HepG2 (cell line): Measurements from ENCODE around the gene LRRC73. TPM values are rescaled to one million over a fixed set of nuclear protein-coding genes. Genes with fewer than 3 reads are reported as not detected.

ENCODE experiments used
- CC2D1A ChIP-seq: sonication (generic); formaldehyde crosslinking; IDR thresholded peaks from 2 replicates; pipeline ENCODE4 v1.8.1; 2023; ENCODE audit warnings: mild to moderate bottlenecking, missing genetic modification reagents
- ELK4 ChIP-seq: sonication (generic); formaldehyde crosslinking; IDR thresholded peaks from 2 replicates; pipeline ENCODE4 v1.9.0; 2021; ENCODE audit warnings: missing genetic modification reagents, borderline replicate concordance
- RAD21 ChIP-seq: fragments of 450-650 bp; formaldehyde crosslinking; IDR thresholded peaks from 2 replicates; pipeline ENCODE4 v1.5.0; 2020; ENCODE audit warnings: mild to moderate bottlenecking
- RFX3 ChIP-seq: IDR thresholded peaks from 2 replicates; pipeline ENCODE4 v1.6.1; 2016; ENCODE audit warnings: missing biosample characterization, missing genetic modification reagents
- SIN3A ChIP-seq: IDR thresholded peaks from 2 replicates; pipeline ENCODE4 v1.6.1; 2011; ENCODE audit warnings: low read depth, mild to moderate bottlenecking, control low read depth, low read length, borderline replicate concordance
- SPEN ChIP-seq: sonication (generic); formaldehyde crosslinking; IDR thresholded peaks from 2 replicates; pipeline ENCODE4 v1.5.1; 2020; ENCODE audit warnings: low read depth, mild to moderate bottlenecking, missing genetic modification reagents
- TAF15 ChIP-seq: fragments of 200-400 bp; formaldehyde crosslinking; IDR thresholded peaks from one replicate; pipeline ENCODE4 v1.6.1; 2018; ENCODE audit warnings: mild to moderate bottlenecking, low read depth, low read length; ENCODE audit not compliant: poor library complexity, severe bottlenecking
- TARDBP ChIP-seq: sonication (generic); formaldehyde crosslinking; IDR thresholded peaks from 2 replicates; pipeline ENCODE4 v1.8.0; 2022; ENCODE audit warnings: mild to moderate bottlenecking, missing genetic modification reagents
- TBX2 ChIP-seq: sonication (generic); formaldehyde crosslinking; IDR thresholded peaks from 2 replicates; pipeline ENCODE4 v1.5.0; 2020; ENCODE audit warnings: missing genetic modification reagents, mild to moderate bottlenecking, borderline replicate concordance
- TFE3 ChIP-seq: IDR thresholded peaks from 2 replicates; pipeline ENCODE4 v1.6.1; 2016
- TRAFD1 ChIP-seq: sonication (generic); formaldehyde crosslinking; IDR thresholded peaks from 2 replicates; pipeline ENCODE4 v1.5.1; 2020; ENCODE audit warnings: missing genetic modification reagents, mild to moderate bottlenecking, borderline replicate concordance
- TRIM24 ChIP-seq: sonication (generic); formaldehyde crosslinking; IDR thresholded peaks from 2 replicates; pipeline ENCODE4 v1.8.0; 2022; ENCODE audit warnings: mild to moderate bottlenecking, missing genetic modification reagents
- ZFP91 ChIP-seq: sonication (generic); formaldehyde crosslinking; IDR thresholded peaks from 2 replicates; pipeline ENCODE4 v1.9.0; 2022; ENCODE audit warnings: missing genetic modification reagents, mild to moderate bottlenecking, borderline replicate concordance
- ZFY ChIP-seq: sonication (generic); formaldehyde crosslinking; IDR thresholded peaks from 2 replicates; pipeline ENCODE4 v1.4.0; 2020; ENCODE audit warnings: missing genetic modification reagents
- ZNF224 ChIP-seq: sonication (generic); formaldehyde crosslinking; IDR thresholded peaks from 2 replicates; pipeline ENCODE4 v1.5.0; 2020; ENCODE audit warnings: mild to moderate bottlenecking, missing genetic modification reagents
- ZNF275 ChIP-seq: sonication (generic); formaldehyde crosslinking; IDR thresholded peaks from 2 replicates; pipeline ENCODE4 v1.8.0; 2022; ENCODE audit warnings: missing genetic modification reagents, mild to moderate bottlenecking, inconsistent platforms, borderline replicate concordance
- ZNF326 ChIP-seq: sonication (generic); formaldehyde crosslinking; IDR thresholded peaks from 2 replicates; pipeline ENCODE4 v1.4.0; 2020; ENCODE audit warnings: missing genetic modification reagents, borderline replicate concordance
- ZNF431 ChIP-seq: sonication (generic); formaldehyde crosslinking; IDR thresholded peaks from 2 replicates; pipeline ENCODE4 v1.9.0; 2022; ENCODE audit warnings: missing genetic modification reagents, low read depth, mild to moderate bottlenecking, borderline replicate concordance
- ZNF546 ChIP-seq: sonication (generic); formaldehyde crosslinking; conservative IDR thresholded peaks from 2 replicates; pipeline ENCODE4 v1.8.1; 2023; ENCODE audit warnings: mild to moderate bottlenecking, missing genetic modification reagents
- ZNF589 ChIP-seq: sonication (generic); formaldehyde crosslinking; conservative IDR thresholded peaks from 2 replicates; pipeline ENCODE4 v1.8.0; 2022; ENCODE audit warnings: mild to moderate bottlenecking, moderate library complexity, missing genetic modification reagents
- polyA plus RNA-seq, 8 experiments: library from polyadenylated mRNA; depleted of rRNA in 3 of 8; stranded (reverse) in 7 of 8; unstranded in 1 of 8; fragments of >200 nt; fragmentation: Illumina TruSeq in 4 of 8; extraction: Trizol in 4 of 8; gene quantifications; 2 replicates each; pipeline versions ENCODE4 v1.2.1 to v1.2.3, GENCODE V29; 2011 to 2016; ENCODE audit warnings: low read depth in 4 of 8, missing spikeins in 1 of 8, mixed read lengths in 1 of 8; ENCODE audit not compliant: insufficient read depth in 1 of 8
- total RNA-seq, 5 experiments: library from RNA; depleted of rRNA; stranded (reverse); fragments of >200 nt; fragmentation: Illumina TruSeq; extraction: Trizol; gene quantifications; 2 replicates each; pipeline ENCODE4 v1.2.3, GENCODE V29; 2016; ENCODE audit warnings: low read depth in 1 of 5

Gene LRRC73
- total and polyA plus RNA-seq, 2 of the 13 experiments (the other 11 are each of a cell fraction or from before 2014, with no cell fraction given) = 0.11 to 0.12 TPM

GRCh38 chr6:43509984-43510826 lies at the start of gene LRRC73 (continued):
- TF ChIP-seq TRAFD1 (no peak), TRIM24 (no peak), TFE3 (CRISPR knock-in tag) (no peak), ZNF546 (peak; percentile 51; the same call in 1 of the 2 replicates), ZNF431 (CRISPR knock-in tag) (peak; percentile 64; the same call in 1 of the 2 replicates), TARDBP (CRISPR knock-in tag) (0 out of 2 replicates have a peak, but pooled peaks have one; percentile 50), ELK4 (CRISPR knock-in tag) (no peak), ZNF589 (CRISPR knock-in tag) (no peak), ZNF224 (0 out of 2 replicates have a peak, but pooled peaks have one; percentile 62), RAD21 (CRISPR knock-in tag) (peak; percentile 52; the same call in 1 of the 2 replicates), SIN3A (peak; percentile 87), TBX2 (CRISPR knock-in tag) (peak; percentile 64; the same call in 1 of the 2 replicates), CC2D1A (CRISPR knock-in tag) (no peak), RFX3 (CRISPR knock-in tag) (peak; percentile 93), ZFP91 (CRISPR knock-in tag) (peak; percentile 43; the same call in 1 of the 2 replicates), SPEN (CRISPR knock-in tag) (peak; percentile 68; the same call in 1 of the 2 replicates), ZFY (peak; percentile 59; the same call in 1 of the 2 replicates), TAF15 (peak; percentile 83), ZNF275 (no peak), ZNF326 (peak; percentile 86; the same call in 1 of the 2 replicates)
